ENCODE measurements around the gene PCBP2.

PCBP2 gene

DNA sequence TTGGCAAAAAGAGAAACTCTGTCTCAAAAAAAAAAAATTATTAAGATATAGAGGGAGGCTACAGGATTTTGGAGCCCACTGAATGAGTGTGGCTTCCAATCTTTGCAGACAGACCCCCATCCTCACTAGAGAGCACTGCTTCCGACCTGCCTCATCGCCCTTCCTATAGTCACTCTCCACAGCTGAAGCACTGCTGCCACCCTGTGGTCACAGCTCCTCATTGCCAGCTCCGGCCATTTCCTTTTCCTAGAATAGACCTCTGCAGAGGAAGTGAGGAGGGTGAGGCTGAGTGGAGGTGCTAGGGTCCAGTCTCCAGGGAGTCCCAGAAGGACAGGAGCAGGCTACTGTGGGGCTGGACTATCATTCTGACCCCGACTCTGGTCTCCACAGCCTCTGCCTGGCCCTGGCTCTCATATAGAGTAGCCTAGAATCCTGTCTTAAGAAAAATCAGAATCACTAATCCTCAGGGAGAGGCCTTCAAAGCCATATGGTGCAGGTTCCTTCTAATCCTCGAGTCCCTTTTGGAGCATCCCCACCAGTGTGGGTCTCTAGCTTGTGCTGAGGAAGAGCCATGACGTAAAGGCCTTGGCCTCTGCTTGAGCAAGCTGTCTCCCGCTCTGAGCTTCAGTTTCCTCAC lies 56.8 kb downstream of the PCBP2 start:
- DNase-seq (ENCODE audit: low read depth), result peak; percentile 55

DNA sequence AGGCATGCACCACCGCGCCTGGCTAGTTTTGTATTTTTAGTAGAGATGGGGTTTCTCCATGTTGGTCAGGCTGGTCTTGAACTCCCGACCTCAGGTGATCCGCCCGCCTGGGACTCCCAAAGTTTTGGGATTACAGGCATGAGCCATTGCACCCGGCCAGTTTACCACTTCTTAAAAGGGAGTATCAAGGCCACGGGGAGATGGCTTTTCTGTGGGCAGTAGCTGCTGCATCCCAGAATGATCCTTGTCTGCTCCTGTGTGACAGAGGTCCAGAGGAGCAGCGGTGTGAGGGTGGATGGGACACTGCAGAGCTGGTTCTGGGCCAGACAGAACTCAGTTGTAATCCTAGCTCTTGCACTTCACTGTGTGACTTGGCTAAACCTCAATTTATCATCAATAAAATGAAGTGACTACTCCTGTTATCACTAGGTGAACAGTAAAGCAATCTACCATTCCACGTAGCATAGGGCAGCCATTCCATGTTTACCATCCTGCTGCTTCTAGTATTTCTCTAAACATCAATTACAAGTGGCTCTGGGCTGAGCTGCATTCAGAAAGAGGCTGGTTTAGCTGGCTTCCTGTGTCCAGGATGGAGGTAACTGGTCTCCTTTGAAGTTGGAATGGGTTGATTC lies 58.4 kb downstream of the PCBP2 start:
- no peak for DNase-seq (ENCODE audit: low read depth)

DNA sequence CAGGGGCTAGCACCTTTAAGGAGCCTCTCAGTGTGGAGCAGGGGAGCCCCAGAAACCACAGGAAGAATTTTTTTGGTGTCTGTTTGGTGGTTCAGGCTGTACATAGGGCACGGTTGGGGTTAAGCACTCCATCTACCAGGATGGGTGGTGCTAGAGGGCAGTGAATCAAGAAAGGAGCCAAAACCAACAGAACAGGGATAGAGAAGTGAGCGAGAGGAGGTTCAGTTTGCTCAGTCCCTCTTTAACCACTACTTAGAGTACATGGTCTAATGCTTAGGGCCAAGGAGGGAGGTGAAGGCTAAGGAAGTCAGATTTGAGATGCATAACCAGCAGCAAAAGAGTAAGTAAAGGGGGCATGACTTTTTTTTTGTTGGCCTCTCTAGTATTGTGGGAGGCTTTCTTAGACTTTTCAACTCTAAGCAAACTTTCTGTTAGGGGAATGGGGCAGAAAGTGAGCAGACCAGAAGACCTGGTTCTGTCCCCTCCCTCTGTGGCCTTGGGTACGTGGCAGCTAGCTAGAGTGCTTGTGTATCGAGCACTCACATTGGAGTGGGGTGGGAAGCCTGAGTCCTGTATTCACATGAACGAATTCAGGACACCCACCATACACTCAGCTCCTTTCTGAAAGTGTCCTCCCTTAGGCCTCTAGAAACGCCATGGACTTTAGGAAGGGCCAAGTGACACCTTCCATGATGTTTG lies 62.0 kb downstream of the PCBP2 start:
- no peak for DNase-seq (ENCODE audit: low read depth)

DNA sequence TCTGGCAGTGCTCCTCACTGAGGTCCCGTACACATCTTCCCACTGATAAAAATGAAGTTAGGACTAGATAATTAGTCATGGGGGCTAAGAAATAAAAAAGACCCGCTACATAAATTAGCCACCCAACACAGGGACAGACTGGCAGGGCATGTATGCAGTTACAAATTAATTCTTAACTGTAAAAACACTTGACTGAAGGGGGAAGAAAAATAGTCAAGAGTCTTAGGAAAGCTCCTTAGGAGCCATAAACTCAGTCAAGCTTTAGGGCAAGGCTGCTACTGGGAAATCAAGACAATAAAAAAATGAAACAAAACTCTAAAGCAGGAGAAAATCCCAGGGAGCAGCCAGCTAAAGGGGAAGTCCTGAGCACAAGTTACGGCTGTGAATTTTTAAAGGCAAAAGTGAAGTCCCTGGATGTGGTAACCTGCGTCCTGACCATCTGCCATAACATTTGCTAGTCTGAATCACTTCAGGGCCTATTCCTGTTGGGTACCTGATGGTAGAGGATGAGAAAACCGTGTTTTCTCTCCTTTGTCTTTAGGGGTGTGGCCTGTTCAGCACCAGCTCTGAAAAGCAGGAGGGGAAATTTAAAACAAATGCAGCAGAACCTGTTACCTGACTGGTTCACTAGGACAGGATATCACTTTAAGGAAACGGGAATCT lies 62.9 kb downstream of the PCBP2 start:
- no peak for DNase-seq (ENCODE audit: low read depth)

DNA sequence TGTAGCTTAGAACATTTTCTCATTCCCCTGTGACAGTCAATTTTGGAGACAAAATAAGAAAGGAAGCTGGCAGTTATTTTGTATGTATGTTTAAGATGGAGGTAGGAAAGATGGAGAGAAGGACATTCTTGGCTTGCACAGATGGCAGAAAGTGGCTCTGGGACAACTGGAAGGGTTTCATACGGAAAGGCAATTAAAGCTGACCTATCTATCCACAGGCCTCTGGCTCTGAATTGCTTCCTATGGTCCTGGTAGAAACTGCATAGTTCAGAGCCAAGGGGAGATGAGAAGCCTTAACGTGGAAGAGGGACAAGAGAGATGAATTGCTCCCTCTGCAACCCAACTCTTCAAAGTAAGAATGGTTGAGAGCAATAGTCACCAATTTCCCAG lies 63.4 kb downstream of the PCBP2 start:
- DNase-seq (ENCODE audit: low read depth), result no peak

DNA sequence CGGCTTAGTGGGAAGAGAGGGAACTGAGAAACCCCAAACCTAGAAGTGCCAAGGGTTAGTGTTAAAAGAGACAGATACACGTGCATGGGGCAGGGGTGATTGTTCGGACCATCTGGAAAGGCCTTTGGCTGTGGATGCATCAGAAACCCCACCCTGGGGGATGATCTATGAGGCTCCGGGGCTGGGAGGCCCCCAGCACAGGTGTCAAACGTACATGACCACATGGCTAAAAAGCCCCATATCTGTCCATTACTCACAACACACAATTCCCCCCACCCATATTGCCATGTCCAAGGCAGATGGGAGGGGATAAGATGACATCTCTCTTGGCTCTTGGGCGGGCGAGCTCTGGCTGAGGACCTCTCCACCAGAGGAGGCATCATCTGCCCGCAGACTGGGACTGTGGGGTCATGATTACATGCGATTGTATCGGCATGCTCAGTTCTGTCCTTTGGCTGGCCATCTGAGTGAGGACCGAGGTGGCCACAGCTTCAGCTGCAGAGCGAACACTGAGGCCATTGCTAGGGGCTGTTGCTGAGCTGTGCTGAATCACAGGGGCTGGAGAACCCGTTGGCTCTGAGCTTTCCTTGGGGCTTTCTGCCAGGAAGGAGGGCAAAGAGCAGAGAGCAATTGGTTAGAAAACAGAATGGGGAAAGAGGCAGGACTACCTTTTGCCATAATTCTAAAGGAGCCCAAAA lies 65.0 kb downstream of the PCBP2 start:
- DNase-seq (ENCODE audit: low read depth), result no peak

DNA sequence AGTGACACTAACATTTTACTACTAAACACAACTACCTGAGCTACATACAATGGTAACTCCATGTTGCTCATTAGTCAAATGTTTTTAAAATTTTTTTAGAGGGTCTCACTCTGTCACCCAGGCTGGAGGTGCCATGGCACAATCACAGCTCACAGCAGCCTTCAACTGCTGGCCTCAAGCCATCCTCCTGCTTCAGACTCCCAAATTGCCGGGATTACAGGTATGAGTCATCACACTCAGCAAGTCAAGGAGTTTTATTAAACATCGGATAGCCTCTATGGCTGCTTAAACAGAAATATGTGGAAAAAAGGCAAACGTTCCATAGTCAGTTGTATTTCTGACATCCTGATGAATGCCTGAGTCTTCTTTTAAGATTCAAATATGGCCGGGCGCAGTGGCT lies 66.5 kb downstream of the PCBP2 start:
- no peak for DNase-seq (ENCODE audit: low read depth)

DNA sequence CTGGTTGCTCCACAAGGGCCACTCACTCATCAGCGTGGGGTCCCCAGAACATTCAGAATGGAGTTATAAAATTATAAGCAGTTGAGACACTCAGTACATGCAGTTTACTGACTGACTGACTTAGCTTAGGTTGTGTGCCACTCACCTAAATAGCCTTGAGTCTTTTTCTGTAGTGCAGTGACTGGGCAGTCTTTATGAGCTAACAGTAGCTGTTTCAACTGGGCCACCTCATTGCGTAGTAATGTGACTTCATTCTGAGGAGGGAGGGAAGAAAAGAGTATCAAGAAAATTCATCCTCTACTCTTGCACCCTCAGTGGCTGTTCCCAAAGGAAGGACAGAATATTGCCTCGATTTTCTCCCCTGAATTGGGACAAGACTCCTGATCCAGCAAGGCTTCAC lies 71.2 kb downstream of the PCBP2 start:
- DNase-seq (ENCODE audit: low read depth), result no peak

DNA sequence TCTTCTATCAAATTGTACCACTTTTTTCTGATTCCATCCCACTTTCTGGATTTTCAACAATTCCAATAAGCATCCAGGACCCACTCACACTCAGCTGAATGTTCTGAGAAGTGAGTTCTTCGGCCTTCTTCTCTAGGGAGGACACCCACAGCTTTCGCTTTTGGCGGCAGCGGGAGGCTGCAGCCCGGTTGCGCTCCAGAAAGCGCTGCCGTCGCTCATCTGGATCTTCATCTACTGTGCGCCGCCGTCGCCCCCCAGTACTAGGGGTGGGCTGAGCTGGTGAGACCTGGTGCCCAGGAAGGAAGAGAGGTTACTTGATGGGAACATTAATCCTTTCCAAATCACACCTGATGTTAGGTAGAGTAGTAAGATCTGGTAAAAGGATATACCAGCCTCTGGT lies 72.6 kb downstream of the PCBP2 start:
- no peak for DNase-seq (ENCODE audit: low read depth)

DNA sequence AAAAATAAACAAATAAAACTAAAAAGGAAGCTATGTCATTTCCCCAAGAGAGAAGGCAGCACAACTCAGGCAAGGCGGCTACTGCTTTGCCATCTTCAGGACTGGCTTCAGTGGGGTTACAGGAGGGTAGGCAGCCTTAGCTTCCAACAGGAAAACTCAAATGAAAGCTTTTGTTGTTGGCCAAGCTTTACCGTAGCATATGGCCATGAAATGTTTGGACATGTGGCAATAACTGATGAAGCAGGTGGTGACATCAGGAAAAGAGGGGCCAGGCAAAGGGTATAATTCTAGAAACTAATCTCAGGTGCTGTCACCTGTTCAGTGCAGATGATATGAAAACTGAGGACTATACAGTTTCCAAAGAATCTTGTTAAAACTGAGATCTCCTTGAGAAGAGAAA lies 78.2 kb downstream of the PCBP2 start:
- no peak for DNase-seq (ENCODE audit: low read depth)
